Right lobe of liver (tissue), 4 donors: ENCODE measurements around the gene FOXJ1.

Source experiments
- CTCF ChIP-seq, 4 donors: fragments of 200-600 bp in 3 of 4; fragments of 450-650 bp in 1 of 4; IDR thresholded peaks; one replicate each; pipeline versions ENCODE4 v1.5.1 to v1.8.0; 2016 to 2022; ENCODE audit warnings: antibody characterized with exemption in 4 of 4, mild to moderate bottlenecking in 2 of 4
- POLR2A ChIP-seq: fragments of 450-650 bp; IDR thresholded peaks from one replicate; pipeline ENCODE4 v1.6.1; 2017; ENCODE audit warnings: antibody characterized with exemption, mild to moderate bottlenecking
- donor health status: DM: no; HTN: no; CAD: no.
- donor health status: DM: no; HTN: no; CAD: no.
- donor health status: DM: no; HTN: yes; CAD: no.

DNA sequence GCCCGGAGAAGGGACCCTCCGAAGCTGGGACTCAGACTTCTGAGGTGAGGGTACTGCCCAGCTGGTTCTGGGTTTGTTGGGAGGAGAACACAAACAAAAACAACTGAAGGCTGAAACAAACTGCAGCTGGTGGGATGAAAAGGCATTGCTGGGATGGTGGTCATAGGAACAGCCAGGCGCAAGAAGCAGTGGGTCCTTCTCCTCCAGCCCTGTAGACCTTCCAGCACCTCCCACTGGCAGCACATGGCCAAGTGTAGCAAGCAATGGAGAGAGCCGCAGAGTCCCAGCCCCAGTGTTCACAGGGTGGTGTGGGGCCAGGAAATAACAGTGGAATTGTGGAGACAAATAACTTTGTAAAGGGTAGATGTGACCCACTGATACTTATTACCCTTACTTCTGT is 48.7 kb upstream of the FOXJ1 start:
- TF ChIP-seq POLR2A: no peak
- TF ChIP-seq CTCF (IDR thresholded peaks at IDR 0.05): no peak
